Heart left ventricle (tissue), 13 donors: ENCODE data around the gene CFAP65.

Experiments
- CTCF ChIP-seq, 12 donors: fragments of 200-600 bp; sonication (generic) in 4 of 12; IDR thresholded peaks; one replicate each; pipeline versions ENCODE4 v1.5.0 to v1.8.0; 2018 to 2022; ENCODE audit warnings: antibody characterized with exemption in 12 of 12, mild to moderate bottlenecking in 5 of 12
- POLR2A ChIP-seq, 2 donors: fragments of 450-650 bp; IDR thresholded peaks; one replicate each; pipeline ENCODE4 v1.6.1; 2017; ENCODE audit warnings: antibody characterized with exemption in 2 of 2, mild to moderate bottlenecking in 2 of 2, moderate library complexity in 2 of 2
- donor health status: ischemic (EF 13 %, LVEDD 7.1; RV severe dilation, severe dysfunction).
- donor health status: DM: no; HTN: yes; CAD: no.
- donor health status: DM: no; HTN: no; CAD: no.
- donor health status: ischemic (EF 25% LVEDD 6.9; RV normal size, moderate dysfunction).
- donor health status: ischemic (EF 25% LVEDD 5.7; RV mildly dilated, moderate dysfunction).
- donor health status: ischemic (EF 35%, LVEDD 5.7; RV mildly dilated, moderate dysfunction).
- donor health status: nonischemic (EF 11% LVEDD 7.7; RV severe dilation, severe dysfunction).
- donor health status: DM: yes; HTN: yes; CAD: no.
- donor health status: PGD.
- donor health status: ischemic (EF 29% LVEDD 5.4; RV normal size, mild dysfunction).
- donor health status: nonischemic (EF 23%, LVEDD 6.1; RV moderate dilation, normal function).

- TF ChIP-seq CTCF (IDR thresholded peaks at IDR 0.05) (no peak), POLR2A (IDR thresholded peaks at IDR 0.05) (no peak)
Observed at GRCh38 chr2:219089330-219089729, 48.0 kb upstream of the CFAP65 start.
